GM12892 (cell line): Measurements from ENCODE around the gene HGF.

ENCODE experiments used
- POLR2A ChIP-seq: IDR thresholded peaks from 2 replicates; pipeline ENCODE4 v1.6.1; 2011; ENCODE audit warnings: low read depth, low read length, control low read depth
- POLR2AphosphoS5 ChIP-seq: IDR thresholded peaks from 2 replicates; pipeline ENCODE4 v1.6.1; 2011; ENCODE audit warnings: low read depth, low read length, control low read depth
- TAF1 ChIP-seq: IDR thresholded peaks from 2 replicates; pipeline ENCODE4 v1.6.1; 2011; ENCODE audit warnings: low read depth, mild to moderate bottlenecking, control low read depth, low read length, borderline replicate concordance

- TF ChIP-seq POLR2A (no peak), TAF1 (no peak), POLR2AphosphoS5 (no peak)
Observed at GRCh38 chr7:81783818-81784217, 14.0 kb upstream of the HGF start.
